GM18502 (cell line): Measurements from ENCODE around the gene ZNF648.
"Not testable (repeated sequence)": the region's sequence is repeated elsewhere in the genome, so short reads cannot be mapped to it uniquely, and the experiment has no call there.

Experiments
- ATAC-seq: cut with Tn5 transposase; IDR thresholded peaks from one replicate; pipeline ENCODE4 v1.9.1; 2021; ENCODE audit warnings: mild to moderate bottlenecking; ENCODE audit not compliant: unreplicated experiment, poor library complexity

ZNF648 gene

DNA sequence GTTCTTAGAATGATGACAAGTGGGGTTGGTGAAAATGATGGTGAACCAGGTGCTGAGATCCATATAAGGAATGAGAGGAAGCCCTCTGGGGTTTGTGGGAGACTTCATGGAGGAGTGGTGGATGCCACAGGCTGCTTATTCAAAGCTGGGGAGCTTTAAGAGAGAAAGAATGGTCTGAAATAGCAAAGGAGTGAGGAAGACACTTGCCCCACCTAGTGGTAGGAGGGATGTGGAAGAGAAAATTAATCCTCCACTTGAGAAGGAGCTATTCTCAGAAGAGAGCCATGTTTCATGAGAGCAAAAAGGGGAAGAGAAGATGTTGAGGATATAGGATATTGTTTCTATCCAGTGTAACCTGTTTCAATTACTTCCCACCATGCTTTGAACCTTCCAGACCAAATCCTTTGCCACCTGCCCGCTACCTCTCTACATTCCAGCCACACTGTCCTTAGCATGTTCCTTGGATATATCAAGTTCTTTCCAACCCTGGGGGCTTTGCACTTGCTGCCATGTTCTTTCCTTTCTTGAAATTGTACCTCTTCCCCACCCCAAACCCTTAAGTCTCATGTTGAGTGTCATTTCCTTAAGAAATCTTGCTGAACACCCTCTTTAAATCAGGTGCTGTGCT lies 19.6 kb upstream of the ZNF648 start:
- ATAC-seq: no peak

DNA sequence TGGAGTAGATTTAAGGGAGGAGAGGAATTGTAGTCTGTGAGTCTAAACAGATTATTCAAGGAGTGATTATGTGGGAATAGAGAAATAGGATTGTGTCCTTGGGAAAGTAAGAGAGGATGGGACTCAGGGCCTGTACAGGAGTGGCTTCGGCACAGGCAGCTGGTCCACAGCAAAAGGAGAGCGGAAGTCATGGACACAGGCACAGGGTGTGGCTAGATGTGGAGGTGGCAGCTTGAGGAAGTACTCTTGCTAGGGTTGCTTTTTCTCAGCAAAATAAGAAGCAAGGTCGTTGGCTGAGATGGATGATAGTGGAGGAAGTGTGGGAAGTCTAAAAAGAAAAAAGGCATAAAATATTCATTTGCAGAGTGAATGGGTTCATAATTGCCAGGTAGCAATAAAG lies 18.5 kb upstream of the ZNF648 start:
- no peak for ATAC-seq

DNA sequence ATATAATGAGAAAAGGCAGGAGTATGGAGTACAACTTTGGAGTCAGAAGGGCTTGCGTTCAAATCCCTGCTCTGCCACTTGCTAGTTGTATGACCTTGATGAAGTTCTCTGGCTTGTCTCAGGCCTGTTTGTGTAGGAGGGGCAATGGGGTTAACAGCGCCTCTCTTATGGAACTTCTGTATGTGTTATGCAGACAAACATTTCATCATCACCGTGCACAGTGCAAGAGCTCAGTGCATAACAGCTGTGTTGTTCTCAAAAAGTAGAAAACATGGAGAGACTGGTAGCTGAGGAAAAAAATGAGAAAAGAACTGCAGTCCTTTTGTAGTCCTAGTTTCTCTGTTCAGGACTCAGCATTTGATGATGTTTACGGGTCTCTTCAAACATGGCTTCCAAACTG lies 10.4 kb upstream of the ZNF648 start:
- no peak for ATAC-seq

DNA sequence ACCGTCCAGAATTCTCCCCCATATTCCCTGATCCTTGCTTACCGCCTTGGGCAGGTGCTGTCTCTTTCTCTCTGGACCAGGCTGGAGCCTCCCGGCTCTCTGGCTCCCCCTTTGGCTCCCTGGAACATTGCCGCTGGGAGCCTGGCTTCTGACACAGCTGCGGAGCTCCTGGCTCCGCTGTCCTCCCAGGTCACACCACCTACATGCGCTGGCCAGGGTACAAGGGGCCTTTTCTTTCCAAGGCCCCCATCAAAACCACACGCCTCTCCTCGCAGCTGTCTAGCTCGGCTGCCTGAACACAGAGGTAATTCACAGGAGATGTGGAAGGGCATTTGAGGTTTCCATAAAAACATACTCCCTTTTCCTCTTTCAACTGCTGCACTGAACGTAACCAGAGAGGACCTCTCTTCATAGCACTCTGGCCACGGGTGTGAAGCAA lies 7.5 kb upstream of the ZNF648 start:
- ATAC-seq: peak; percentile 76

DNA sequence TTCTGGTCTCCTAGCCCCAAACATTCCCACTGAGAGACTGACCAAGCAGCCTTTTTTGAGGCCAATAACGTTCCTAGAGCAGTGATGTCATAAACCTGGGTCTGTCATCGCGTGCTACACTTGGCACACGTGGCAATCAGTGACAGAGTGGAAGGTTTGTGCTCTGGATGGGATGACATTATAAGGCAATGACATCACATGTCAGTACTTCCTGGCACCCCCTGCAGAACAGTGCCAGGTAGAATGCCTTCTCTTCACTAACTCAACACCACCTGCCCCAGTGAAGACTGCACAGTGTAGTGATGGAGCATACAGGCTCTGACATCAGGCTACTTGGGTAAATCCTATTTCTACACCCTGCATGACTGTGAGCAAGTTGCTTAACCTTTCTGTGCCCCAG lies 5.4 kb upstream of the ZNF648 start:
- ATAC-seq: no peak

DNA sequence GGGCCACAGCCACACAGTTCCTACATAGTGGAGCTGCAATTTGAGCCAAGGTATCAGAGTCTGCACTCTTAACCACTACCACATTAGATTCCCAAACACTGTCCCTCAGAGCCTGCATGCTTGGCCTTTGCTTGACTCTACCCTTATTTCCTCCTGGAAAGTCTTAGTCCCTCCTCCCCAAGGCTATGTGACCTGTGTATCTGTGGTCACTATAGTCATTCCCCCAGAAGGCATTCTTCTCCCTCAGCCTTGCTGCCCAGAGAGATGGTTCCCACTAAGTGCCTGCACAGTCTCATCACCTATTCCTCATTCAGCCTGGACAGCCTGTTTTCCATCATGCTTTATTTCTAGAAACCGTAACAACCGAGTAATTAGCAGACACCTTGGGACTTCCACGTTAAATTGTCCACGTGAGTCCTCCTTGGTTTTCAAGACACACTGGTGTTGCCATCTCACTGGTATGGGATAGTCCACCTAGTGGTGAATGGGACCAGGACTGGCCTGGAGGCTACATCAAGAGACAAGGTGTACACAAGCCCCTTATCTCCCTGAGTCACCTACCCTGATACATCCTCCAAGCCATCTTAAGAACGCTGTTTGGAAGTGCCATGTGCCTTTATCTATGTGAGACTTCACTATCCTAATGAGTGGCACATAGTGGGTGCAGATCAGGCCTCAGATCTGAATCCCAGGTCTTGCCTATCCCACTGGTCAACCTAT lies 3.8 kb upstream of the ZNF648 start:
- ATAC-seq: no peak

DNA sequence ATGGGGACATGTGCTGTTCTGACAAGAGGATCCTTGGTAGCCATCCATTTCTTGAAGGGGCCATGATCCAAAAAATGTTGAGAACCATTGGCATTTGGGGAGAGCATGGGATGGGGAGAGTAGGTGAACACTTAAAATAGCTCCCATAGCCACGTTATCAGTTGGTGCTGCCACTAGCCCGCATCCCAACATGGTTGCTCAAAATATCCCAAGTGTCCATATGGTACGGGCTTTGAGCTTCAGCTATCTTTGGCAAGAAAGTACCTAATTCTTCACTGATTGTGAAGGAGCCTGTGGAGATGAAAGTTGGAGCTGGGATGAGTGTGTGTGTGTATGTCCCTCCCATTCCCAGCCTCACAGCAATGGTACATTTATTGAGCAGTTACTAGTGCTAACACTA lies 3.1 kb upstream of the ZNF648 start:
- ATAC-seq: no peak

DNA sequence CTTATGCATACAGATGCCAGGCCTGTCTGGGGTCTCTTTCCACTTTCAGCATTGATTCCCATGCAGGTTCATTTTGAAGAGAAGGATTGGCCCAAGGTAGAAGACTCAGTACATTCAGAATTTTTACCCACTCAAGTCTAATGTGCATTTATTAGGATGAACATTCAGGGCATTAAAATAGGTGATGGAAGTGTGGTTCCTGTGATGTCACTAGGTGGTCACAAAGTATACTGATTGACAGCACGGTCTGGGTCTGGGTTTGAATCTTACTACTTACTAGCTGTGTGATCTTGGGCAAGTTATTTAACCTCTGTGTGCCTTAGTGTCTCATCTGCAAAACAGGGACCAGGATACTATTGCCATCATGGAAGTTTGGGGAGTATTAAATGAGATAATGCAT lies 711 bp upstream of the ZNF648 start:
- no peak for ATAC-seq

DNA sequence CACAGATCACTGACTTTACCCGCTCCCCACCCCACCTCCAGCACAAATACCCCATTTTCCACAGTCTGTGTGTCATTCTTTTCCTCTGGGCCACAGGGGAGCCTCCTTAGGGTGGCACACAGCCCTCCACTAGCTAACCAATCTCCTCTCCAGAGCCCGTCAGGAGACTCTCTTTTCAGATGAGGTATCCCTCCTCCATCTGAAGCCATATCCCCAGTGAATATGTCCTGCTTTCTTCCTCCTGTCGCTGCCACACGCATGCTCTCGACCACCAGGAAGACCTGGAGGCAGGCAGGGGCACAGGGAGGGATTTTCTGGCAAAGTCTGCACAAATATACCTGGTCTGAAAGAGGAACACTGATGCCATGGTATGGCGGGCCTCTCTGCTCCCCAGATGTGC lies 635 bp downstream of the ZNF648 start:
- no peak for ATAC-seq

DNA sequence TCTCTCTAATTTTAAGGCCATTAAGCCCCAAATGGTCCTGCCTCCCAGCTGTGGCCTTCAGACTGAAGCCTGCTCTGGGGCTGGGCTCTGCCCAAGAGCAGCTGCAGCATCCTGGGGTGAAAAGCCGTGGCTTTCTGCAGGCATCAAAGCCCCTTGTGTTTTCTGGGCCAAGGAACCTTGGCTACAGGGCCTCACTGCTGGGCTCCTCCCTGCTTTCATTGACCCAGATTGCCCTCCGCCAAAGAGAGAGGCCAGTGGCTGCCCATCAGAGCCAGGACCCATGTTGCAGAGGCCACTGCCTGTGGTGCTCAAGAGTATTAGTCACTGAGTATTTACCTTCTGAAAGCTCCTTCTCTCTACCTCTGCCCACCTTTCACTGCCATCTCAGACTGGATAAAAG lies 1.6 kb downstream of the ZNF648 start:
- no peak for ATAC-seq

DNA sequence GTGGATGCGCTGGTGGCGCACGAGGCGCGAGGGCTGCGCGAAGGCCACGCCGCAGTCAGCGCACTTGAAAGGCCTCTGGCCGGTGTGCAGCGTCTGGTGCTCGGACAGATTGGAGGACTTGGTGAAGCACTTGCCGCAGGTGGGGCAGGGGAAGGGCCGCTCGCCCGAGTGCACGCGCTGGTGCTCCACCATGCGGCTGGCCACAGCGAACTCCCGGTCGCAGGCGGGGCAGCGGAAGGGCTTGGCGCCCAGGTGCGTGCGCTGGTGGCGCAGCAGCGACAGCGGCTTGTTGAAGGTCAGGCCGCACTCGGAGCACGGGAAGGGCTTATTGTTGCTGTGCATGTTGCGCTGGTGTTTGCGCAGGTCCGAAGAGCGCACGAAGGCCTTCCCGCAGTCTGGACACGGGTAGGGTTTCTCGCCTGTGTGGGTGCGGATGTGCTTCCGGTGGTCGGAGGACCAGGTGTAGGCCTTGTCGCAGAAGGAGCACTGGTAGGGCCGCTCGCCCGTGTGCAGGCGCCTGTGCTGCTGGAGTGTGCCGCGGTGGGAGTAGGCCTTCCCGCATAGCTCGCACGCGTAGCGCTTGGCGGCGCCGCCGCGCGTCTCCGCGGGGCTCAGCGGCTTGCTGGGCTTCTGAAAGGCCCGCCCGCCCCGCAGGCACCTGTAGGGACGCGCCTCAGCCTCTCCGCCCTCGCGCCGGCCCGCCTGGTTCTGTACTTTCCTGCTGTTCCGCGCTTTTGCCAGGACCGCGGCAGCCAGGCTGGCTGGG lies 4.7 kb downstream of the ZNF648 start:
- no peak for ATAC-seq

DNA sequence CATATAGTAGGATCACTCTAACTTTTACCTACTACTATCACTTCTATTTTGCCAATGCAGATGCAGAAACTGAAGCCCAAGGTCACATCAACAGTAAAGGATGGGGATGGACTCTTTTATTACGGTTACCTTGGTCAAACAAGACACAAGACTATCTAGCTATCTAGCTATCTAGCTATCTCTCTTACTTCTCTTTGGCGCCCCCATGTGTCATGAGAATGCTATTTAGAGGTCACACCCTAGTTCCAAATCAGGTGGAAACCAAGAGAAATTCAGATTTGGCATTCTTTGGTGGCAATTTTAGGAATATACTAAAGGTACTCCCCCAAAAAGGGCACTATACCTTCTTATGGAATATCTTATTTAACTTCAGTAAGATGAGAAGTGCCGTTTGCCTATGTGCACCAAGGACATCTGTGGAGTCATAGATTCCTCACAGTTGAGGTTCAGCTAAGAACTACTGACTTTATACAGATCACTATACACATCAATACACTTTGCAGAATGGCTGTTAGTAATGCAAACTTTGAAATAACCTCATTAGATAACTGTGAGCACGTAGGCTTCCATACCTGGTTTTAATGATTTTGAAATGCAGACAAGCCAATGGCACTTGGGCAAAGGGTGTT lies 6.7 kb downstream of the ZNF648 start:
- ATAC-seq: no peak

DNA sequence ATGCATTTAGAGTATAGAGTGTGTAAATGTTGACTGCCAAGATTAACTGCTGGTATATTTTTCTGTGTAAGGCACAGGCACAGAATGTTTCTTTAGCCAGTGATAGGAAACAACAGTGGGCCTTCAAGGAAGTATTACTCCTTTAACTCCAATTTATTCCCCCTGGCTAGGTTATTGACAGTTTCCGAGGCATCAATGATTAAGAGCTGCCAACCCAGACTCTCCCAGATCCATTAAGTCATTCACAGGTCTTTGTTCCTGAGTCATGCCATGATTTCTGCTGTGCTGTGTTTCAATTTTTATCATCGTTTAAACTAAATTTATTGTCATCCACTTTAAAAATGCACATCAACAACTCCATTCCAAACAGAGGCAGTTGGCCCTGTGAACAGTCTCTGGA lies 9.2 kb downstream of the ZNF648 start:
- no peak for ATAC-seq

DNA sequence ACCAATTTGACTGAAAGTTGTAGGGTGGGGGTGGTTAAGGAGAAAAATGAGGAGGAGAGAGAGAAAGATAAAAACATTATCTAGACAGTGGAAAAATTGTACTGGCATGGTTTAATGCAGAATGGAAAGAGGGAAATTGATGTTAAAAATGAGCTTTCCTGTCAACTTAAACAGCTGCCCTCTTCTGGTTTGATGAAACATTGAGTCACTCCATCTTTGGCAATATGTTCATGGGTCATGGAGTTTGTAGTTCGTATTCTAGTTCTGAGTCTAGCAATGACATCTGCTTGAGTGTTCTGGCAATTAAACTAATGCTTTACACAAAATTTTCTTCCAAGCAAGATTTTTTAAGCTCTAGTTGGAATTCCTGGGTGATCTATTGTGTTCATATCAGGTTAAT lies 9.6 kb downstream of the ZNF648 start:
- ATAC-seq: no peak

DNA sequence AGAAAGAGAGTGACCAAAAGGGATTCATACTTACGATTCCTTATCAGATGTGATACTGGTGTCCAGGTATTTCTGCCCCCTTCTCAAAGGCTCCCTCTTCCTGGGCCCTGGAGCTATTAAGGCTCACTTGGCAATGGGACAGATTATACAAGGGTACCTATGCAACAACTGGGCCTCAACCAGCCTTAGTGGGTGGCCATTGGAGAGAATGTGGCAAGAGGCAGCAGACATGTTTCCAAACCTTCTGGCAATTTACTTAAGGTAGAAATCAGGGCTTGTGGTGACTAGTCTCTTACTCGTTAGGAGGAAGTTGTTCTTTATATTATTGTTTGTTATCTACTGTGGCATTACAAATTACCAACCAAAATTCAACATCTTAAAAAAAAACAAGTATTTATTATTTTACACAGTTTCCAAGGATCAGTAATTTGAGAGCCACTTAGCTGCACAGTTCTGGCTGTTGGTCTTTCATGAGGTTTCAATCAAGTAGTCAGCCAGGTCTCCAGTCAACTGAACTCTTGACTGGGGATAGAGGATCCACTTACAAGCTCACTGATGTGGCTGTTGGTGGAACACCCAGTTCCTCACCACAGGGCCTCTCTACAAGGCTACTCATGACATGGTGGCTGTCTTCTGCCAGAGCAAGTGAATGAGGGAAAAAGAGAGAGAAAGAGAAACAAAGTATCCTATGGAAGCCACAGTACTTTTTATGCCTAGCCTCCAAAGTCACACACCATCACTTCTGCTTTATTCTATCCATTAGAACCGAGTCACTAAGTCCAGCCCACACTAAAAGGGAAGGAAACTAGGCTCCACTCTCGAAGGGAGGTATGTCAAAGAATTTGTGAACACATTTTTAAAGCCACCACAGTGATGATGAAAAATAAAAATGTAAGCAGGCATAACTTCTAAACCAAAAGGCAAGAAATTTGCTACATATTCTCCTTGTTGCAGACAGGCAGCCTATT lies 10.7 kb downstream of the ZNF648 start:
- no peak for ATAC-seq

DNA sequence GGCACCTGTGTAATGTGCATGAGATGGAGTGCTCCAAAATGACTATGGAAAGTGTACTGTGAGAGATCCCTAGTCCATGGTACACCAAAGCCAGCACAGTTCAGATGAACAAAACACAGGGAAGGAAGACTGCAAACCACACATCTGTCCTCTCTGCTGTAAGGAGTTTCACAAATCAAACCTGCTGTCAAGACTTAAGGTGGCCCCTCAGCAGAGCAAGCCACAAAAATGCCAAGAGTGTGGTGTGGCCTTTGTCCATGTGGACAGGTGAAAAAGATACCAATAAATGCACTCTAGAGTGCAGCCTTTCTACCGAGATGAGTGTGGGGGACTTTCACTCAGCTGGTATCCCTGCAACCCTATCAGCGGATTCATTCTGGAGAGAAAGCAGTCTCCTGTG lies 12.9 kb downstream of the ZNF648 start:
- no peak for ATAC-seq

DNA sequence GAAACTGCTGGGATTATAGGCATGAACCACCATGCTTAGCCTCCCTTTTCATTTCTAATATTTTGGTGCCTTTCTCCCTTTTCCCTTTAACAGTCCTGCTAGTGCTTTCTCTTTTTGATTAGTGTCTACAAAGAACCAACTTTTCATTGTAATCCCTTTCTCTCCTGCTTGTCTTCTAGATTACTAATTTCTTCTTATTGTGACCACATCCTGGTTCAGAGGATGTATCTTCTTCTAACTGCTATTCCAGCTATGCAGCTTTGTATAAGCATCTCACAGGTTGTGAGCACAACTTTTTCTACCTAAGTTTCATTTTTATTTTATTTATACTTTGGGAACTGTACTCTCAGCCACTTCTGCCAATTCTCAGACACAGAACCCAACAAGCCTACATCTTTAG lies 14.7 kb downstream of the ZNF648 start:
- ATAC-seq: no peak

DNA sequence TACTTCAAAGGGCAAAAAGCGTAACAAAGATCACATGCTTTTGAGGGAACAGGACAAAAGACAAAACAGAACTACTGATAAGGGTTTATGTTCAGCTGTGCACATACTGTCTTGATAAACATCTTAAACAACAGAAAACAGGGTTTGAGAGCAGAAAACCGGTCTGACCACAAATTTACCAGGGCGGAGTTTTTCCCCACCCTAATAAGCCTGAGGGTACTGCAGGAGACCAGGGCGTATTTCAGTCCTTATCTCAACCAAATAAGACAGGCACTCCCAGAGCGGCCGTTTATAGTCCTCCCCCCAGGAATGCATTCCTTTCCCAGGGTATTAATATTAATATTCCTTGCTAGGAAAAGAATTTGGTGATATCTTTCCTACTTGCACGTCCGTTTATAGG lies 16.0 kb downstream of the ZNF648 start:
- not testable (repeated sequence) for ATAC-seq

DNA sequence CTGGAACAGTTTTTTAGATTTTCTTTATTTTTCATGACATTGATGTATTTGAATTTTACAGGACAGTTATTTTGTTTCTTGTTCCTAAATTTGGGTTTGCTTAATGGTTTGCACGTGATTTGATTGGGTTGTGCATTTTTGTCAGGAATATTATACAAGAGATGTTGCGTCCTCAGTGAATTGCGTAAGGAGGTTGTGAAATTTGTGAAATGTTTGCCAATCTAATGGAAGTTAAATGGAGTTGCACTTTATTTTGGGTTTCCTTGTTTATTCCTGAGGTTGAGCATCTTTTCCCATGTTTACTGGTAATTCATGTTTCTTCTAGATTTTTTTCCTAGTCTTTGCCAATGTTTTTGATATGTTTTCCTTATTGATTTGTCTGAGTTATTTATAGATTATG lies 19.9 kb downstream of the ZNF648 start:
- ATAC-seq: no peak

DNA sequence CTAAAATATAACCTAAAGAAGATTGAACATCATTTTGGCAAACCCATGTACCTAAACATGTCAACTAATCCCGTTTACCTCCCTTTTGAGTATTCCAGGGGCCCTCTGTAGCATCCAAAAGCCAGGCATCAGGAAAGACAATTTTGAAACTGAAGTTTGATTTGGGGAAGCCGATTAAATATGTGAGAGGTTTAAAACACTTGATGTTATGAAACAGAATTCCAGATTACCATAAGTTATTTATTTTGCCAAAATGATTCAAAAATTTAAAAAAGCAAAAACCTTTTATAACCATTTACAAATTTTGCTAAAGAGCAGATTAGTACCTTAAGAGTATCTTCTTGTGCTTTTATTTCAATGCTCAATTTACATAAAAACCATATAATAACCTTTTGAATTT lies 23.3 kb downstream of the ZNF648 start:
- no peak for ATAC-seq
